ENCODE results near the gene NPC1.

- TF ChIP-seq GATA2 (IDR thresholded peaks at IDR 0.05; ENCODE audit: low read depth, low read length) (no peak), GATA3 (IDR thresholded peaks at IDR 0.05; ENCODE audit: low read depth, low read length) (no peak)
Observed at GRCh38 chr18:23532848-23533247, 53.5 kb downstream of the NPC1 start.

All from SH-SY5Y (cell line).